GM10266 (cell line): ENCODE measurements around the gene FAM209A.
"Not testable (repeated sequence)": the region's sequence is repeated elsewhere in the genome, so short reads cannot be mapped to it uniquely, and the experiment has no call there.

Experiments used
- DNase-seq: peaks from one replicate; pipeline ENCODE4 v3.0.0; 2012; ENCODE audit errors: extremely low spot score
- TF ChIP-seq, protein P1 (sequence below): IDR thresholded peaks from 2 replicates; pipeline ENCODE4 v1.5.1; 2012; ENCODE audit warnings: mild to moderate bottlenecking, low read depth; ENCODE audit not compliant: control insufficient read depth, insufficient read depth; ENCODE audit errors: missing control alignments

Gene FAM209A

DNA sequence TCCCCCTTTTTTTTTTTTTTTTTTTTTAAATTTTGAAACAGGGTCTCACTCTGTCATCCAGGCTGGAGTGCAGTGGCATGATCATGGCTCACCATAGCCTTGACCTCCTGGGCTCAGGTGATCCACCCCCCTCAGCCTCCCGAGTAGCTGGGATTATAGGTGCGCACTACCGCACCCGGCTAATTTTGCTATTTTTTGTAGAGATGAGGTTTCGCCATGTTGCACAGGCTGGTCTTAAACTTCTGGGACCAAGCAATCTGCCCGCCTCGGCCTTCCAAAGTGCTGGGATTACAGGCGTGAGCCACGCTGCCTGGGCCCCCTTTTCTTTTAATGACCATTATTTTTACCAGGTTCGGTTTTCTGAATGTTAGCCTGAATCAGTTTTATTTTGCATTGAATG lies 5.0 kb upstream of the FAM209A start:
- TF ChIP-seq, protein P1, sequence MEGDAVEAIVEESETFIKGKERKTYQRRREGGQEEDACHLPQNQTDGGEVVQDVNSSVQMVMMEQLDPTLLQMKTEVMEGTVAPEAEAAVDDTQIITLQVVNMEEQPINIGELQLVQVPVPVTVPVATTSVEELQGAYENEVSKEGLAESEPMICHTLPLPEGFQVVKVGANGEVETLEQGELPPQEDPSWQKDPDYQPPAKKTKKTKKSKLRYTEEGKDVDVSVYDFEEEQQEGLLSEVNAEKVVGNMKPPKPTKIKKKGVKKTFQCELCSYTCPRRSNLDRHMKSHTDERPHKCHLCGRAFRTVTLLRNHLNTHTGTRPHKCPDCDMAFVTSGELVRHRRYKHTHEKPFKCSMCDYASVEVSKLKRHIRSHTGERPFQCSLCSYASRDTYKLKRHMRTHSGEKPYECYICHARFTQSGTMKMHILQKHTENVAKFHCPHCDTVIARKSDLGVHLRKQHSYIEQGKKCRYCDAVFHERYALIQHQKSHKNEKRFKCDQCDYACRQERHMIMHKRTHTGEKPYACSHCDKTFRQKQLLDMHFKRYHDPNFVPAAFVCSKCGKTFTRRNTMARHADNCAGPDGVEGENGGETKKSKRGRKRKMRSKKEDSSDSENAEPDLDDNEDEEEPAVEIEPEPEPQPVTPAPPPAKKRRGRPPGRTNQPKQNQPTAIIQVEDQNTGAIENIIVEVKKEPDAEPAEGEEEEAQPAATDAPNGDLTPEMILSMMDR, result no peak
- no peak for DNase-seq

DNA sequence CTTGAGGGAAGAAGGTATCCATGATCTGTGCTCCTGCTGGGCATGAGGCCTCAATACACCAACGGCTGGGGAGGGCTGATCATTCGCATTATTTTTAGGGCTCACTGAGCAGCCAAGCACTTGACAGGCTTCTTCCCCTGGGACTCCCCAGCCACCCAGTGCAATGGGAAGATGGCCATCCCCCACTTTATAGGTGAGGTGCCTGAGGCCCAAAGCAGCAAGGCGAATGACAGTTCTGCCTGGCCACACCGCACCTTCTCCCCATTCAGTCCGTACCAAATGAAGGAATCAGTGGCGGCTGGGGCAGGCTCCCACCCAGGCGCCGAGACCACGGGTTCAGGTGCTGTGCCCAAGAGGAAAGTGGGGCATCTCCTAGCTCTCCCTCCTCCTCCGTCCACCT lies 4.4 kb upstream of the FAM209A start:
- TF ChIP-seq, protein P1, result no peak

DNA sequence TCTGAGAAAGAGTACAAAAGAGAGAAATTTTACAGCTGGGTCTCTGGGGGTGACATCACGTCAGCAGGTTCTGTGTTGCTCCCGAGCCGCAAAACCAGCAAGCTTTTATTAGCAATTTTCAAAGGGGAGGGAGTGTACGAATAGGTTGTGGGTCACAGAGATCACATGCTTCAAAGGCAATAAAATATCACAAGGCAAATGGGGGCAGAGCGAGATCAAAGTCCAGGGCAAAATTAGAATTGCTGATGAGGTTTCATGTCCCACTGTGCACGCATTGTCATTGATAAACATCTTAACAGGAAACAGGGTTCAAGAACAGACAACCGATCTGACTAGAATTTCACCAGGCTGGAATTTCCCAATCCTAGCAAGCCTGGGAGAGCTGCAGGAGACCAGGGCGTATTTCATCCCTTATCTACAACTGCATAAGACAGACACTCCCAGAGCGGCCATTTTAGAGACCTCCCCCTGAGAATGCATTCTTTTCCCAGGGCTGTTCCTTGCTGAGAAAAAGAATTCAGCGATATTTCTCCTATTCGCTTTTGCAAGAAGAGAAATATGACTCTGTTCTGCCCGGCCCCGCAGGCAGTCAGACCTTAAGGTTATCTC lies 3.7 kb upstream of the FAM209A start:
- not testable (repeated sequence) for DNase-seq

More for the DNA sequence above, 4.4 kb upstream of the FAM209A start:
- DNase-seq, result no peak

DNA sequence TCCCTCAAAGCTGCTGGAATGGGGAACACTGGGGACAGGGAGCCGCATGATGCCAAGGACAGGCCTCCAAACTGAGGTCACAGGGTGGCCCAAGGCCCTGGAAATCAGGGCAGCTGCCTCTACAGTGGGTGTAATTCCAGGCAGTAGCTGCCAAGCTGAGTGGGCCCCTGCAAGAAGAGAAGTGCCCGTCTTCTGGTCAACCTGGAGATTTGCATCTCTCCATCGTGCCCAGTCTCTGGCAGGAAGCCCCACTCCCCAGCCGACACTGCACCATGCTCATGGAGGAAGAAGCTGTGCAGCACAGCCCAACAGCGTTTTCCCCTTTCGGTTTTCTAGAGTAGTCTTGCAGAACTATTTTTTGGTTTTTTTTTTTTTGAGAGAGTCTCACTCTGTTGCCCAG lies 2.2 kb upstream of the FAM209A start:
- TF ChIP-seq, protein P1, result no peak

DNA sequence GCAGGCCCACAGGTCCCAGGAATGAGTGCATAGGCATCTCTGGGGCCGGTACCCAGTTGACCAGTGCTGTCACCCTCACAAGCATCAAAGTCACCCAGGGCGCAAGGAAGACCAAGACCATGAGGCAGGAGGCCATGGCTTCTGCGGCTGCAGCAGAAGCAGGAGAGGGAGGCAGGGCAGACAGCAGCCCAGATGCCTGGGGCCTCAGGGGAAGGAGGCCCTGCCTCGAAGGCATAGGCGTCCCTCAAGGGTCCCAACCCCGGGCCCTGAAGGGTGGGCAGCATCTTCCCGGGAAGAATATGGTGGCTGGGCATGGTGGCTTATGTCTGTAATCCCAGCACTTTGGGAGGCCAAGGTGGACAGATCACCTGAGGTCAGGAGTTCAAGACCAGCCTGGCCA lies 3.0 kb downstream of the FAM209A start:
- TF ChIP-seq, protein P1, result no peak
- DNase-seq, result no peak

More for the DNA sequence above, 2.2 kb upstream of the FAM209A start:
- DNase-seq, result no peak

DNA sequence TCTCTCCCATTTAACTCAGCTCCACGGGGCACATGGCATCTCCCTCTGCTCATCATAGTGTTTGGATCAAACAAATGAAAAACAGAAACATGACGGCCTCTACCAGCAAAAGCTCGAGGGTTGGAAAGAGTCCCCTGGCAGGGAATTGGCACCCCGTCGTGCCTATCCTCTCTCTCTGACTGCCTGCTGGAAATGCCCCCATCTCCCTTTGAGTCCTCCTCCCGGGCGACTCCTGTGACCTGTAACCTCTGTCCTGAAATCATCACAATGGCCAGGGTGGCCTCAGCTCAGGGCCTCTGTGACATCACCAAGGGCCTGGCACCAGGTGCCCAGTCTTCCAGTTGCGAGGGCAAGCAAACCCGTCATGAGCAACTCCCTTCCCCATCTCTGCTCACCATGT lies 8.4 kb downstream of the FAM209A start, which contains the start of gene FAM209B:
TSS of gene FAM209B (plus strand) at position 301 of the 400 bp plus-strand sequence. CDS start at position 397, 96 bp downstream.
- DNase-seq, result not testable (repeated sequence)

DNA sequence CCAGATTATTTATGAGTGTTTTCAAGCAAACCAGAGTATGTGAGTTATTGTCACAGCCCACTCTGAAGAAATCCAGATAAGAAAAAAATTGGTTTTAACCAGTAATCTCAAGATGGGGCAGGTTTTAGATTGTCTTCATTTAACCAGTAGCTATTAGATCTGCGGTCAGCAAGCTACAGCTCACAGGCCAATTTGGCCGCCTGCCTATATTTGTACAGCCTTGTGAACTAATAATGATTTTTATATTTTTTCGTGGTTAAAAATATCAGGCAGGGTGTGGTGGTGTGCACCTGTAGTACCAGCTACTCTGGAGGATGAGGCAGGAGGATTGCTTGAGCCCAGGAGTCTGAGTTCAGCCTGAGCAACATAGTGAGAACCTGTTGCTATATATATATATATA lies 13.5 kb downstream of the FAM209A start:
- no peak for DNase-seq
- TF ChIP-seq, protein P1, result no peak

DNA sequence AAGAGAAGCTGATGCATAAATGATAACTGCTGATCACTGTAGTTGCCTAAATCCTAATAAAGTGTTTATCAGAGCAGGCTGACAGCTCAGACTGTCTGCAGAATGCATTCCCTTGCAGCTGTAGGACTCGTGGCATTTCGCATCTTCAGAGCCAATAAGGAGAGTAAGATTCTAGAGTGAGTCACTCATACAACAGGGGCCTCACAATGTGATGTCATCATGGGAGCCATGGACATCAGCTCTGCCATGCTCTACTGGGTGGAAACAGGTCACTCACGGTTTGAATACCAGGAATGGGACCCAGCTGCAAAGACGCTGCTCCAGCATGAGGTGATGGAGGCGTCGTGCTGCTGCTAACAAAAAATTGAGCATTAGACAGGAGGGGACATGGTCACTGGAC lies 15.9 kb downstream of the FAM209A start:
- no peak for DNase-seq
- TF ChIP-seq, protein P1, result no peak
